EL (cell line): ENCODE measurements around the gene ARHGAP28.
"Not testable (repeated sequence)": the region's sequence is repeated elsewhere in the genome, so short reads cannot be mapped to it uniquely, and the experiment has no call there.

Experiments
- DNase-seq: peaks from one replicate; pipeline ENCODE4 v3.0.0-alpha.2; 2016

ARHGAP28 gene

DNA sequence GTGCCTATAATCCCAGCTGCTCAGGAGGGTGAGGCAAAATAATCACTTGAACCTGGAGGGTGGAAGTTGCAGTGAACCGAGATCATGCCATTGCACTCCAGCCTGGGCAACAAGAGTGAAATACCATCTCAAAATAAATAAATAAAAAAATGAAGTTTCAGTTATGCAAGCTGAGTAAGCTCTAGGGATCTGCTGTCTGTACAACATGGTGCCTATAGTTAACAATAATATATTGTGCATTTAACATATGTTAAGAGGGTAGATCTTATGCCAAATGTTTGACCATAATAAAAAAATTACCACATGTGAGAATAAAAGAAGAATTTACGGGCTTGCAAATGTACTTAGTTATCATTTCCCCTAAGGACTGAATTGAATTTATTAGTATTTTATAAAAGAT, 208.9 kb downstream of the ARHGAP28 start:
- DNase-seq, result not testable (repeated sequence)

DNA sequence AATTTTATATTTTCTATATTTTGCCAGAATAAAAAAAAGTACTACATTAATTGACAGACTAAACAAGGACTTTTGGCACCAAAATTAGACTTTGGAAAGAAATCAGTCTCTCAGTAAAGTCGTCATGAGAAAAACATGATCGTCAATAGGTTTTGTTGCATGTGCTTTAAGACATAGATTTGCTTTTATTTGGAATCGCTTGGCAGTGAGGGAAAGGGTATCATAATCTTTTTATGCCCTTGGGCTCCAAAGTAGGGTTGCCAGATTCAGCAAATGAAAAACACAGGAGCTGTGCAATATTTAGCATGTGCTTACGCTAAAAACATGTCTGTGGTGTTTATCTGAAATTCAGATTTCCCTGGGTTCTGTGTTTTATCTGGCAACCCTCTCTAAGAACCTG, 210.5 kb downstream of the ARHGAP28 start:
- DNase-seq, result no peak

DNA sequence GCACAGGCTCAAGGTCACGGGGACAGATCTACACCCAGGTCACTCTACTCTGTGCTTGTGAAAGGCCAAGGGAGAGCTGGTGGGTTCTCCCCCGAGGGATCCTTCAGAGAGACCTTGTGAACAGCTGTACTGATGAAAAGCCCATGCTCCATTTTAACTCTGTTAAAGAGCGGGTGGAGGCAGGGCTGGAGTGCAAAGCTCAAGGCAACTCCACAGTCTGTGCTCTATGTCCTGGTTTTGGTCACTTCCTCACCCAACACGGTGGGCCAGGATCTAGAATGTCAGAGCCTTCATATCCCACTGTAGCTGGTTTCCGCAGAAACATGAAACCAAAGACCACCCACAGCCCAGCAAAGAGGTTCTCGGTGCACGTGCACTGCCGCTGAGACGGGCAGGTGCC, 210.9 kb downstream of the ARHGAP28 start:
- no peak for DNase-seq

DNA sequence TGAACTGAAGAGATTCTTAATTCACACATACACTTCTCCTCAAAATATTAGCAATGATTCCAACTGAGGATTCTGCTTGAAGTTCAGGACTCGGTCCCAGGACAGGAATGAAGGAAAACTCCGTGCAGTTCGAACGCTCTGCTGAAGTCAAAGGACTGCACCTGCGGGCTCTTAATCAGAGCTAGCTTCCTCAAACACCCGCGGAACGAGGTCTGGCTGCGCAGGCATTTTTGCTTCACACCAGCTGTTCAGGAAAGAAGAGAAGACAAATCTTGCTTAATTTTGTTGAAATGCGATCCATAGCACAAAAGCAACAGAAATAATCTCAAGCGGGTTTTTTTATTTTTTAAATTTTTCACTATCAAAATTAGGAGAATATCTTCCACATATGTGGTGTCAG, 212.5 kb downstream of the ARHGAP28 start:
- no peak for DNase-seq

DNA sequence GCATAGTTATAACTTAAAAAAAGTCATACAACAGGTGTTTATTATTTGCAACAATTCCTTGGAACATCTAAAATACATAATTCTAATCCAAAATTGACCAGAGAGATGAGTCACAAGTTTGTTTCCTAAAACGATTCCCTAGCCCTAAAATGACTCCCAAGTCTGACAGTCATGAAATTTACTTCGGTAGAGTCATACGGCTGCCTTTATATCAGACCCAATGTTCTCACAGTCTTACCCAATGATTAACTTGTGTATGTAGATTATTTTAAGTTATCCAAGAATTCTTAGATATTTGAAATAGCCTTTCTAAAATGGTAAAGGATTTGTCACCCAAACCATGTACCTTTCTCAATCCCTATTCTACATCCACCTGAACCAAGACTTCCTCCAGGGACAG, 213.2 kb downstream of the ARHGAP28 start:
- DNase-seq, result no peak

DNA sequence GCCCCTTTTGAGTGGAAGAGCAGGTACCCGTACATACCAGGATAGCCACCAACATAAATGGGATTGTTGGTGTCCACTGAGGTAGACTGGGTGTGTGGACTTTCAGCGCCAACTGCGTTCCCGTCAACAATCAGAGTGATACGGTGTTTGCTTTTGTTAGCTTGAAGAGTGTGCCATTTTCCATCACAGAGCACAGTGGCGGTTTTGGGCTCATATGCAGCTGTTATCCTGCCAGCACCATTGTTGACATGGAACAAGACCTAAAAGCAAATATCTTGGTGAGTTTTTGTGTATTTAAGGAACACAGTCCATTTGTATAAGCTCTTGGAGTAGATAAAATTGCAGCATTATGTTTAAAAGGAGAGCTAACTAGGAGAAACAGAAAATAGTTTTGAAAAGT, 213.6 kb downstream of the ARHGAP28 start:
- DNase-seq, result no peak

DNA sequence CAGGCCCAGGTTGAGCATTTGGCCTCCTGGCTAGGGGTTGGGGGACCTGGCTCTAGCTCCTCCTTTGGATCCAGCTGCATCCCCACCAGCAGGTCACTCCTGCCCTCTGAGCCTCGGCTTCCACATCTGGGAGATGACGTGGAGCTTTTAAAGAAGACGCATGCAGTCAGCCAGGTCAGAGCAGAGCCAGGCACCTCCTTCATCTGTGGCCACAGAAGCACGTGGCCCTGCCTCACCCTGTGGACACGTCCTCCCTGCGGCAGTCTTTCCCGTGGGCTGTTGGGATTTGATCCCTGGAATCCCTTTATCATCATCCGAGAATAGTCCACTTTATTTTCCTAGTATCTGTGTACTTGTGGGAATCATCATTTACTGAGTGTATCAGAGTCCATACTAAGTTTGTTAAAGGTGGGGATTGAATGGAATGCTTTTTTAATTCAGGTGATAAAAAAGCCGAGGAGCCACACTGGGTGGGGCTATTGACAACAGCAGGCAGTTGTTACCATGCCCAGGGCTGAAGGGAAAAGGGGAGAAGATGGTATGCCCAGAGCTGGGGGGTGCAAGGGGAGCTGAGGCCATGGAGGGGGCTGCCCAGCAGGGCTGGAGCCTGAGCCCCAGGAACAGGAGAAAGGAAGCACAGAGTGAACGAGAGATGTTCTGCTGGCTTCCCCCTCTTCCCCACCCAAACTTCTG, 218.0 kb downstream of the ARHGAP28 start:
- DNase-seq, result no peak

DNA sequence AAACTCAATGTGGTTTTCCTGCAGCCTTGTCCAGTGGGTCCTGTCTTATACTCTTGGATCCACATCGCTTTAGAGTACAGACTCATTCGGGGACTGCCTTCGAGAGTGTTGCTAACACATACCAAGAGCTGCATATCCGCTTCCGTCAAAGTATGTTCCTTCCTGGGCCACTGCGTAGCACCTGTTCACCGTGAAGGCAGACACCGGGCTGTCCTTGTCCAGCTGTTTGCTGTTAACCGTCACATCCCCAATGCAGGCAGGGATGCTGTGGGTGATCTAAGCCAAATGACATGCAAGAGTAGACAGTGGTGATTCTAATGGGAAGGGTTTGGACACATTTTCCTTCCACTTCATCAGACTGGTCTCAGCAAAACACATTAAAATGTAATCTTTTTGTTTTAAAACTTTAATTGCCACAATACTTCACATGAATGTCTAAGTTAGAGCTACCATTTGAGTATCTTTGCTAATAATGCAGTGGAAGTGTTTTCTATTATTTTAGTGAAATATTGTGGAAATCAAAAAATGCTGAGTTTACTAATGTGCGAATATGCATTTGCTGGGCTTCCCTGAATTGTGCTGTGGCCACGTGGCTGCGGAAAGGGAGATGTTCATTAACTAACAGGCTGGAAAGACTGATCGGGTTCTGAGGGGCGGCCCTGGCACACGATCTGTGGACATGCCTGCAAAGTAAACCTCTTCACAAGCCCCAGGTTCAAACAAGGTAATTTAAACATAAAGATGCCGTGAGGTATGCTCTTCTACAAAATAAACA, 219.0 kb downstream of the ARHGAP28 start:
- no peak for DNase-seq

DNA sequence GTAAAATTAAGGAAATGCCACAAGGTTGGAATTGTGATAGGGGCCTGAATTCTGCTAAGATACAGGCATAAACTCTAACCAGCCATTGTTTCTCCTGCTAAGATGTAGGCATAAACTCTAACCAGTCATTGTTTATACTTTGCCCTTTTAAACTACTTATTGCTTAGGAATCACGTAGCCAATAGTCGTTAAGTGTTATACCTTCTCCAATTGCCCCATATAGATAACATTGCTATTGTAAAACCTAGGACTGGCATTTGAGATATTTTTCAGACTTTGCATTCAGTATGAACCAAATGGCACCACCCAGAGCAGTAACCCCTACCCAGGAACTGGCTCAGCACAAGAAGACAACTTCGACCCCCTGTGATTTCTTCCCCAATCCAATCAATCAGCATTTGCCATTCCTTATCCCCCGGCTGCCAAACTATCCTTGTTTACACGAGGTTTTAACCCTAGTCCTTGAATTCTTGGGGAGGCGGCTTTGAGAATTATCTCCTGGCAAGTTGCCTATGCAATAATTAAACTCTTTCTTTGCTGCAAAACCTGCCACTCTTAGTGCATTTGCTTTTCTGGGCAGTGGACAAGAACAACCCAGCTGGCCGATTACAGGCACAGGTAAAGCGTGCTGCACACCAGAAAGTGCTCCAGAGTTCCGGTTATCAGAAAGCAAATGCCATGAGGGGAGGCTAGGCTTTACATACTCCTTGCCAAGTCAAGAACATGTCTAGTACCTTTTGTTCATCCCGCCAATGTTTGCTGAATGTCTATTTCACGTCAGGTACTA, 220.5 kb downstream of the ARHGAP28 start:
- no peak for DNase-seq

DNA sequence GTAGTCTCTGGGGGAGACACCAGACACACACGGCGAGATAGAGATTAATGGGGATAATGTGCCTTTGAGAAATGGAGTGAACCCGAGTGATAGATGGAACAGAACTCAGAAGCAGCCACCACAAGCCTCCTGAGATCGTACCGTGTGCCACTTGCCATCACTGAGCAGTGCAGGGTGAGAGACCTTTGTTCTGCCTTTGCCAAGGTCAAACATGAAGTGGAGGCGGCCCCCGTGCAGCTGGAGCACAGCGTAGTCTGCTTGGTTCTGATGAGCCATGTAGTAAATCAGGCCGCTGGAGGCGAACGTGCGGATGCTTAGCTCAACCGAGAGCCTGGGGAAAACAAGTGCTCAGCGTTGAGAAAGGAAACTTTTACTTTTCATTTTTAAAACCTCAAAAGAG, 221.1 kb downstream of the ARHGAP28 start:
- no peak for DNase-seq

DNA sequence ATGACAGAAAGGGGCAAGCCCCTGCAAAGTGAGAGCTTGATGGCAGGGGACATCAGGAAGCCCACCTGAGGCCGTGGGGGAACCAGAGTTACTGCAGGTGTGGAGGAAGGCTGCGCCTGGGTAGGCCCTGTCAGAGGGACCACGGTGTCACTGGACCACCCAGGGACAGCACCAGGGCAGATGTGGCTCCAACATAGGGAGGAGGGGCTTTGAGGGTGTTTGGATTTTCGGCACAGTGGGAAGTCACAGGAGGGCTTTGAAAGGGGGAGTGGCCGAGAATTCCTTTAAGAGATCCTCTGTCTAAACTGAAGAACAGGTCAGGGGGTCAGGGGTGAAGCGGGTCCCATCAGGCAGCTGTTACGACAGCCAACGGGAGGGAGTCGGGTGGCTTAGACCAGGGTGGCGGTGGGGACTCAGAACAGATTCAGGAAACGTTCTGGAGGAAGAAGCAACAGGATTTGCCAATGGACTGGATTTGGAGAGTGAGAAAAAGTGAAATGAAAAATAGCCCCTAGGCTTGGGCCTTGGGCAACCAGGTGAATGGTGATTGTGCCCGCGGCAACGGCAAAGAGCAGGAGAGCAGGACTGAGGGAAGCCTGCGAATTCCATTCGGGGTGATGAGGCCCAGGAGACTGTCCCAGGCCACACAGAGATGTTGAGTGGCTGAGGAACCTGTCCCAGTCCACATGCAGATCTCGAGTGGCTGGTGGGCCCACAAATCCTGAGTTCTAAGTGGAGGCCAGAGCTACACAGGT, 222.0 kb downstream of the ARHGAP28 start:
- DNase-seq, result no peak

DNA sequence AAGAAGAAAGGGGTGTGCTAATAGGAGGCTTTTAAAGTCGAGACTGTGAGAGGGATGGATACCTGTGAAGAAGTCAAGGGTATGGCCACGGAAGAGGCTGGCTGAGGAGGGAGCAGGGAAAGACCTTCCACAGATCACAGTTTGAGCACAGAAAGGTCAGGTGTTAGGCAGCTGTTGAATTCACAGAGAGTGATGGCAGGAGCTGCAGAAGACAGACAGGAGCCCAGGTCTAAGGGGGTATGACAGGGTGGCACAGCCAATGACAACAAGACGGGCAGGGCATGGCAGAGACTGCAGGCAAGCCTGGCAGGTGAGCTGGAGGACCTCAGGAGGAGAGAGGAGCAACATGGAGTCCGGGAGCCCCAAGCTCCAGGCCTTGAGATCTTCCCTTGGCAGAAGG, 225.0 kb downstream of the ARHGAP28 start:
- no peak for DNase-seq

DNA sequence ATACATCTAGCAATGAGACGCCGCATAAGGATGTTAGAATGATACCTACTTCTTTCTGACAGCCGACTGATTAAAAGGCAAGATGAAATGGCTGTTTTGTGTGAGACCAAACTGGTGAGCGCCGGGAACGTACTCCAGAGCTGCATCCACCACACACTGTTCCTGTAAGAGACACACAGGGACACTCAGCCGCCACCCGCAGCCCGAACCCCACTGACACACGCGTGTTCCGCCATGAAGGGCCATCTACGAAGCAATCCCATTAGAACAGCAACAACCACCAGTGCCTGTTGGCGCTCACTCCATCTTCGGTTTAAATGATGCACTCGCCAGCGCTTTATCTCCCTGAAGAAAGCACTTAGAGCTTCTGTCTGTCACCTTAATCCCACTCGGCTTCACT, 225.8 kb downstream of the ARHGAP28 start:
- DNase-seq, result no peak

DNA sequence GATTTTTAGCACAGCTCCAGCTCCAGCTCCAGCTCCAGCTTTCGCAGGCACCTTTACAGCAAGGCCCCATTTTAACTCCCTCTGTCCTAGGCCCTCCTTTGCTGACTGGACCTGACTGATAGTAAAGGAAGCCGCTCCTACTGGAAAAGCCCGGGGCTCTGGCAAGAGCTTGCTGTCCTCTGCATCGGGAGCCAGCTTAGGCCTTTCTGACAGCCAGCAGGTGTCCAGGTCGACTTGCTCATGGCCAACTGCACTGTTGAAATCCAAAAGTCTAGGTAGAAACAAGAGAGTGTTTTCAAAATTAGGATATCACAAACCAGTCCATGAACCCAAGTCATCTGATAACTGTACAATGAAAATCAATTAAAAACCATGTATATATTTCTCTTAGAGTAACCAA, 227.0 kb downstream of the ARHGAP28 start:
- no peak for DNase-seq

DNA sequence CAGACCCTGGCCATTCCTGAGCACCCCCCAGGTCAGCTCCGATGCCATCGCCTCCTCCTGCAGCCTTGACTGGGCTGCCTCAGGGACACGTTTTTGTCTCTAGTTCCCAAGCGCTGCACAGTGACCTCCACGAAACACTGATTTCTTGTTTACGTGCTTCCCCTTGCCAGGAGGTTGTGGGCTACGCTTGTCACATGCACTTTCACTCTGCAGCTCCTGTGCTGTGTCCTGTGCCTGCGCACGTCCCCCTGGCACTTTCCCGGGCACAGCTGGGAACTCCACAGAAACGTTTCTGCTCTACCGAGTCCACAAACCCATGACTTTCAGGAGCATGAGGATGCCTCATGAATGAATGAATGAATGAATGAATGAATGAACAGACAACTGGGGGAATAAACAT, 227.5 kb downstream of the ARHGAP28 start:
- DNase-seq, result no peak

DNA sequence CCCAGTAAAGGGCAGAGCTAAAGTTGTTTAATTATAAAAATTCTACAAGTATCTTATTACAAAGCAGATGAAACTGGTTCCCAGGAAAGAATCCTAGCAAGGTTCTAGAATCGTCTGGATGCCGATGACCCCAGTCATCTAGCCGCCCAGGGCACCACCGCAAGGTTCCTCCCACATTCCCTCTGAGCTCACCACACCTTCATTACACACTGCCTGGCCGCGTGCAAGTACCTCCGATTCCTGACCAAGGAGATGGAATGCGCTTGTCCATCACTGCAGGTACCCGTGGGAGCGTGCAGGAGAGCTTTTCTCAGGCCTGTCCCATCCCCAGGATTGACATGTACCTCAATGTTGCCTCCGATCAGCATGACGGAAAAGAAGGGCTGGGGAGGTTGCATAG, 229.6 kb downstream of the ARHGAP28 start:
- no peak for DNase-seq

DNA sequence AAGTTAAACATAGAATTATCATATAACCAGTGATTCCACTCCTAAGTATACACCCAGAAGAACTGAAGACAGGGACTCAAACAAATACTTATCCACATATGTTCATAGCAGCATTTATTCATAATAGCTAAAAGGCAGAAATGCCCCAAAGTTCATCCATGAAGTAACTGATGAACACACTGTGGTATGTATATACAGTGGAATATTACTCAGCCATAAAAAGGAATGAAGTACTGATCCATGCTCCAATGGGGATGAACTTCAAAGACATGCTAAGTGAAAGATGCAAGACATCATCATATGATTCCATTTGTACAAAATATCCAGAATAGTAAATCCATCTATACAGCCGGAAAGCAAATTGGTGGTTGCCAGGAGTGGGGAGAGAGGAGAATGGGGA, 230.6 kb downstream of the ARHGAP28 start:
- no peak for DNase-seq

DNA sequence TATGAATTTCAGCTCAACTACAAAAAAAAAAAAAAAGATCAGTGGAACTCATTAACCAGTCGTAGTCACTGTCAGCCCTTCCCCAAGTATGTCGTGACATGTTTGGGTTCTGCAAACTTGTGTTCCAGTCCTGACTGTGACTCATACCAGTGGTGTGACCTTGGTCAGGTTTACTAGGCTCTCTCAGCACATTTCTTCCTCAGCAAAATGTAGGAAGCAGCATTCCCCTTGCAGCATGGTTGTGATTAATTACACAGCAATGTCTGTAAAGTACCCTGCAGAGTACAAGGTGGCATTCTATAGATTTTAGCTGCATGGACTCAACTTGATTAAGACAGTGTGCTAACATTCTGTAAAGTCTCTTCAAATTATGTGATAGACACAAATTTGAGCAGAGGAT, 231.1 kb downstream of the ARHGAP28 start:
- DNase-seq, result peak; percentile 91

DNA sequence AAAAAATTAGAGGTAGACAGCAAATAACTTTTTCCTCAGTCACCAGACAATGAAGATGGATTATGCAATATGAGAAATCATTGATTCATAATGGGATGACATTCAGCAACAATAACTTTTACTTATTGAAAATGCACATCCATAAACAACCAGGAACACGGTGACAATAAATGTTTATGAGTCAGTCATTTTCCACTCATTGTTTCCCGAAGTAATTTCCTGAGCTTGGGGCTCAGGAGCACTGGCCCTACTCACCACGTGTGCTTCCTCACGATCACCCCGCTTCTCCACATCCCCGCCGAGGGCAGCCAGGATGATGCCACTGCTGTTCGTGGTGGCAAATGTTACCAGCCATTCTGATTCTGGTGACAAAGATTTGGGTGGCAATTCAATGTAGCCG, 231.8 kb downstream of the ARHGAP28 start:
- no peak for DNase-seq

DNA sequence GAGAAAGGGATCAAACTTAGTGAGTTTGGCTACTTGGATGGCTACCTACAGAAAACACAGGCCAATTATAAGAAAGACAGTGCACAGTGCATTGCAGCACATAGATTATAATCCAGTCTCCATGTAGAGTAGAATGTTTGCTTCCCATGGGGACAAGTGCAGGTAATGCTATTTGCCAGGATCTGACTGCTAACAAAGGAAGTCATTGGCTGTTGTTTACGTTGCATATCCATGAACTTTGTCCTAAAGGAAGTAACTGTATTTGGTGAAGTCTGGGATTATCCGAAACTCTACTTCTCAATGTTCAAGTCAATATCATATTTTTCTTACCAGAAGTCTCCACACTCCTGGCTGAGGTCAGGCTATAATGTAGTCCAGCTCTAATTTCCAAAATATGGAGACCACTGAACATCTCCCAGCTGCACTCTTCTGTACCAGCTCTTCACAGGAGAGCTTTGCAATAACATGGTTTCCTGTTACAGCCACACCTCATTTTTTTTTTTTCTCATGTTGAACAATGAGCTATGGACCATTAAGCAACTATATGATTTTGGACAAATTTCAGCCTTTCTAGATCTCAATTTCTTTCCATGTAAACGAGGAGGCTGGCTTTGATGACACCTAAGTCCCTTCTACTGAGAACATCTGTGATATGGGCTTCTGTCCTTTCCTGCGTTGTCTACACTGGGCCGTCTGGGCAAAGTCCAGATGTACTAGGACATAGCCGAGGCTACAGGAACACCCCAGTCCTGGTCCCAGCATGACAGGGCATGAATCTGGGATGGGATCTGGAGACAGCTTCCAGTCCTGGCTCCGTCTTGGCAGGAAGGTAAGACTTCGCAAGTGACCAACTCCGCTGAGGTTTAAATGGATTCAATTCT, 233.3 kb downstream of the ARHGAP28 start:
- no peak for DNase-seq

DNA sequence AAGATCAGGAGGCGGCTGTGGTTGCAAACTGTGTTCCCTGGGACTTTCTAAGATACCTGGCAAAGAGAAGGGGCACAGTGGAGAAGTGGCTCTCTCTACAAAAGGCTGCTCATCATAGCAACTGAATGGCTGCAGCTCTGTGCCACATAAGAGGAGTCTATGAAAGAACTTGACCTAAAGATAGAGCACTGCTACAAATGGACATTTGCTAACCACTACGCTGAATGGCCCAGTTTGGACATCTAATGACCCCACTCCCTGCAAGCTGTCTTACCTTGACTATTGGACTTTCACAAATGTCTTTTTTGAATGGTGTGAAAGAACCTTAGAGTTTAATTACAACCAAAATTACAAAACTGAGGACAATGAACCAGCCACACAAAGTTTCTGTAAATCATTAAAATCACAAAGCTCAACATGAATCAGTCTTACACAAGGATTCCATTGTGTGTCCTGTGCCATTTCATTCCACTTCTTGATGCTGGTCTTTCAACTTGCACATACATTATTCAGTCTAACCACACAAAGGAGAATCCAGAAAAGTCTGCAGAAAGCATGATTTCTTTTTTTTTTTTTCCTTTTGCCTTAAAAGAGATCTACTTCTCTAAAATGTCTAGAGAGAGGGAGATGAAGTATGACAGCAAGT, 234.1 kb downstream of the ARHGAP28 start:
- DNase-seq, result no peak
